Prostate gland (tissue), 2 donors: Measurements from ENCODE around the gene OPN3. TPM values are rescaled to one million over a fixed set of nuclear protein-coding genes. Genes with fewer than 3 reads are reported as not detected.

ENCODE experiments used
- DNase-seq: peaks from one replicate; pipeline ENCODE4 v3.0.0-alpha.2; 2019; ENCODE audit warnings: low spot score
- H3K27ac ChIP-seq, 2 donors: fragments of 200-600 bp; sonication (generic); 2 replicates each; pipeline ENCODE4 v1.5.1; 2017 to 2019
- H3K27me3 ChIP-seq: fragments of 200-600 bp; sonication (generic); replicated peaks from 2 replicates; pipeline ENCODE4 v1.5.1; 2019; ENCODE audit not compliant: insufficient read depth
- H3K36me3 ChIP-seq, 2 donors: fragments of 200-600 bp; sonication (generic); 1 replicate in 1 of 2; 2 replicates in 1 of 2; pipeline versions ENCODE4 v1.5.1 to v1.8.1; 2017 to 2019
- H3K4me1 ChIP-seq: fragments of 200-600 bp; sonication (generic); replicated peaks from 2 replicates; pipeline ENCODE4 v1.5.1; 2019
- H3K4me3 ChIP-seq, 2 donors: fragments of 200-600 bp; sonication (generic); 2 replicates each; pipeline ENCODE4 v1.5.1; 2017 to 2019
- H3K9me3 ChIP-seq: fragments of 200-600 bp; sonication (generic); 2 replicates; pipeline ENCODE4 v1.5.1; 2017
- CTCF ChIP-seq, 4 experiments: fragments of 200-600 bp in 2 of 4; fragments of 450-650 bp in 2 of 4; sonication (generic) in 2 of 4; IDR thresholded peaks; 1 replicate in 3 of 4; 2 replicates in 1 of 4; pipeline ENCODE4 v1.5.1; 2016 to 2019; ENCODE audit warnings: antibody characterized with exemption in 4 of 4, mild to moderate bottlenecking in 2 of 4, moderate library complexity in 2 of 4
- POLR2A ChIP-seq: fragments of 450-650 bp; IDR thresholded peaks from one replicate; pipeline ENCODE4 v1.6.1; 2016; ENCODE audit warnings: antibody characterized with exemption, mild to moderate bottlenecking
- POLR2AphosphoS5 ChIP-seq: sonication (generic); formaldehyde crosslinking; IDR thresholded peaks from one replicate; pipeline ENCODE4 v1.6.1; 2017; ENCODE audit warnings: antibody characterized with exemption
- WGBS: methylation state at CpG from one replicate; pipeline ENCODE4 v1.1.5; 2018; 5-methylcytosine and 5-hydroxymethylcytosine counted together
- intact Hi-C: fragments of 100-400 bp; cut with DNase I; formaldehyde crosslinking; loops from one replicate; pipeline ENCODE4 v1.14.2; 2022
- total RNA-seq, 2 donors: library from RNA; depleted of rRNA; stranded (reverse); fragments of >200 nt; gene quantifications; one replicate each; pipeline ENCODE4 v1.1.0, GENCODE V29; 2016

The OPN3 gene
- total RNA-seq, 2 donors from 2014 or later = 12.3 to 32.8 TPM

DNA sequence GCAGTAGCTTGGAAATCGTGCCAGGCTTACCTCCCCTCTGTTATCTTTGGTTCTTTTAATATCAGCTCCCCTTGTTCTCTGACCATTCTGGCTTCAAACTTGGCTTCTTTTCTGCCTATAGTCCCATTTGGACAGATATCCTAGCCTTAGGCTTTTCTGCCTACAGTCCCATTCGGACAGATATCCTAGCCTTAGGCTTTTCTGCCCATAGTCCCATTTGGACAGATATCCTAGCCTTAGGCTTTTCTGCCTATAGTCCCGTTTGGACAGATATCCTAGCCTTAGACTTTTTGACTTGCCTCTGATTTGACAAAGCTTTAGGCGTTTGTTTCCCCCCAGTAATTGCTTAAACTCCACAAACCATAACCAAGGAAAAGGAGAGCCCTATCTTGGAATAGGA is 25.6 kb downstream of the OPN3 start:
- Histone ChIP-seq H3K27me3 (no peaks in the 10 kb centered on the region), H3K4me1 (no peaks in the 10 kb centered on the region), H3K9me3 (no peaks in the 10 kb centered on the region), H3K36me3 (no peaks in the 10 kb centered on the region), H3K4me3 (no peak overlapping the region), H3K27ac (no peak overlapping the region)
- intact Hi-C loops = loop anchor here (10.0 kb wide), 2 partner anchors 220 to 390 kb away; no protein-coding TSS in a partner anchor
- TF ChIP-seq POLR2A (no peak), POLR2AphosphoS5 (no peak), CTCF (IDR thresholded peaks at IDR 0.05) (no peak)
- WGBS = 73% methylated on average over 4 of the region's 4 CpGs
- DNase-seq = no peak

GRCh38 chr1:241614144-241614543 is 26.0 kb downstream of the OPN3 start:
- WGBS = 95% methylated on average over 4 of the region's 4 CpGs

GRCh38 chr1:241612533-241613477 is 27.4 kb downstream of the OPN3 start:
- no peaks in the 10 kb centered on the region for H3K27me3 ChIP-seq
- H3K4me1 ChIP-seq = no peaks in the 10 kb centered on the region
- no peak for DNase-seq
- H3K9me3 ChIP-seq = no peaks in the 10 kb centered on the region
- no peaks in the 10 kb centered on the region for H3K36me3 ChIP-seq
- WGBS = 85% methylated on average over 9 of the region's 9 CpGs
- TF ChIP-seq POLR2AphosphoS5 (no peak), CTCF (IDR thresholded peaks at IDR 0.05) (no peak), POLR2A (no peak)
- intact Hi-C loops = loop anchor here (10.0 kb wide), 2 partner anchors 222 to 392 kb away; no protein-coding TSS in a partner anchor
- H3K4me3 ChIP-seq = no peak overlapping the region
- H3K27ac ChIP-seq = no peak overlapping the region

More at GRCh38 chr1:241614144-241614543, 26.0 kb downstream of the OPN3 start:
- no peak for DNase-seq
- H3K36me3 ChIP-seq = no peaks in the 10 kb centered on the region
- no peaks in the 10 kb centered on the region for H3K4me1 ChIP-seq
- intact Hi-C loops = loop anchor here (10.0 kb wide), 2 partner anchors 221 to 391 kb away; no protein-coding TSS in a partner anchor
- H3K27ac ChIP-seq = no peak overlapping the region
- H3K27me3 ChIP-seq = no peaks in the 10 kb centered on the region
- TF ChIP-seq POLR2A = no peak
- no peak for TF ChIP-seq POLR2AphosphoS5
- no peak for TF ChIP-seq CTCF (IDR thresholded peaks at IDR 0.05)
- H3K4me3 ChIP-seq = no peak overlapping the region
- no peaks in the 10 kb centered on the region for H3K9me3 ChIP-seq

GRCh38 chr1:241611736-241612135 is 28.4 kb downstream of the OPN3 start:
- intact Hi-C loops = loop anchor here (10.0 kb wide), 2 partner anchors 223 to 393 kb away; no protein-coding TSS in a partner anchor
- Histone ChIP-seq H3K27ac (no peak overlapping the region), H3K4me1 (no peaks in the 10 kb centered on the region), H3K36me3 (no peaks in the 10 kb centered on the region), H3K27me3 (no peaks in the 10 kb centered on the region), H3K4me3 (no peak overlapping the region), H3K9me3 (no peaks in the 10 kb centered on the region)
- no peak for DNase-seq
- no peak for TF ChIP-seq CTCF (IDR thresholded peaks at IDR 0.05)
- TF ChIP-seq POLR2A = no peak
- no peak for TF ChIP-seq POLR2AphosphoS5
- WGBS = 90% methylated on average over 1 of the region's 1 CpG
